HepG2 (cell line): ENCODE data around the gene STH. TPM values are rescaled to one million over a fixed set of nuclear protein-coding genes. Genes with fewer than 3 reads are reported as not detected.

Source experiments
- ATAC-seq: fragments of 200-7000 bp; cut with Tn5 transposase; 3 replicates; pipeline ENCODE4 v1.9.1; 2020; ENCODE audit warnings: mild to moderate bottlenecking, moderate library complexity
- BruUV-seq: library from RNA; stranded (reverse); fragments of 400-500 nt; replicated peaks from 2 replicates; lab custom pipeline; 2021; lab: Mats Ljungman, UMichigan
- CTCF ChIA-PET: fragments of 300-600 bp; formaldehyde crosslinking; extraction: SDS; loops from one replicate; lab custom pipeline; 2021; ENCODE audit warnings: low total read pairs, inconsistent platforms, low intra/inter-chr PET ratio; lab: Yijun Ruan, JAX
- POLR2A ChIA-PET: fragments of 350-600 bp; sonication (Branson Sonifier 250); formaldehyde crosslinking; loops from one replicate; lab custom pipeline; 2020; ENCODE audit warnings: antibody characterized with exemption, inconsistent platforms; lab: Yijun Ruan, JAX
- DNase-seq: peaks from one replicate; pipeline ENCODE4 v3.0.0-alpha.2; 2015; ENCODE audit warnings: low spot score
- FAIRE-seq: peaks from 3 replicates; lab custom pipeline; 2011; peaks lifted over from hg19 to GRCh38; lab: Jason Lieb, UNC
- H2AFZ ChIP-seq: one replicate; pipeline ENCODE4 v1.6.1; 2011; ENCODE audit warnings: low read length, inconsistent platforms
- H3K27ac ChIP-seq: fragments of 300-600 bp; 3 replicates; pipeline ENCODE4 v1.8.0; 2011; ENCODE audit warnings: mixed run types, mild to moderate bottlenecking, mixed read lengths, low read length, inconsistent platforms; ENCODE audit not compliant: insufficient read depth; ENCODE audit errors: extremely low read length
- H3K27me3 ChIP-seq, 2 experiments: fragments of 200-600 bp in 1 of 2; 2 replicates in 1 of 2; 3 replicates in 1 of 2; pipeline versions ENCODE4 v1.6.0 to v1.8.0; 2011; ENCODE audit warnings: low read length in 2 of 2, mild to moderate bottlenecking in 2 of 2, moderate library complexity in 2 of 2, inconsistent platforms in 1 of 2; ENCODE audit not compliant: insufficient read depth in 2 of 2, control insufficient read depth in 1 of 2
- H3K36me3 ChIP-seq, 2 experiments: fragments of 200-600 bp in 1 of 2; replicated peaks in 1 of 2; 2 replicates in 1 of 2; 3 replicates in 1 of 2; pipeline versions ENCODE4 v1.5.1 to v1.8.0; 2011; ENCODE audit warnings: low read length in 2 of 2, inconsistent platforms in 1 of 2; ENCODE audit not compliant: insufficient read depth in 2 of 2, control insufficient read depth in 1 of 2
- H3K4me1 ChIP-seq: 2 replicates; pipeline ENCODE4 v1.5.1; 2012; ENCODE audit warnings: low read length, inconsistent platforms; ENCODE audit not compliant: insufficient read depth
- H3K4me2 ChIP-seq: 2 replicates; pipeline ENCODE4 v1.6.0; 2011; ENCODE audit warnings: low read depth, low read length, inconsistent platforms
- H3K4me3 ChIP-seq, 3 experiments: fragments of 200-600 bp in 1 of 3; sonication (generic), shearing (Covaris generic) in 1 of 3; replicated peaks in 1 of 3; 2 replicates each; pipeline ENCODE4 v1.5.1; 2011 to 2016; ENCODE audit warnings: low read length in 3 of 3, inconsistent platforms in 2 of 3, low read depth in 2 of 3, mild to moderate bottlenecking in 2 of 3, control low read depth in 1 of 3, mixed read lengths in 1 of 3; ENCODE audit not compliant: insufficient read depth in 1 of 3
- H3K79me2 ChIP-seq: one replicate; pipeline ENCODE4 v1.6.1; 2011; ENCODE audit warnings: low read length, inconsistent platforms; ENCODE audit not compliant: insufficient read depth
- H3K9ac ChIP-seq: 2 replicates; pipeline ENCODE4 v1.6.0; 2011; ENCODE audit warnings: mild to moderate bottlenecking, low read depth, low read length, inconsistent platforms; ENCODE audit not compliant: insufficient read depth
- H3K9me3 ChIP-seq: 2 replicates; pipeline ENCODE4 v1.5.1; 2012; ENCODE audit warnings: mild to moderate bottlenecking, low read length
- H4K20me1 ChIP-seq: 2 replicates; pipeline ENCODE4 v1.6.0; 2011; ENCODE audit warnings: inconsistent platforms, mild to moderate bottlenecking, low read length, moderate library complexity; ENCODE audit not compliant: insufficient read depth
- KAT2B ChIP-seq: fragments of 150-350 bp; IDR thresholded peaks from 2 replicates; pipeline ENCODE4 v1.6.1; 2014; ENCODE audit warnings: low read depth, low read length, borderline replicate concordance
- MTA3 ChIP-seq: sonication (generic); formaldehyde crosslinking; IDR thresholded peaks from 2 replicates; pipeline ENCODE4 v1.4.0; 2020; ENCODE audit warnings: missing genetic modification reagents
- NCOA2 ChIP-seq: sonication (generic); formaldehyde crosslinking; IDR thresholded peaks from 2 replicates; pipeline ENCODE4 v1.8.0; 2022; ENCODE audit warnings: inconsistent platforms
- POLR2A ChIP-seq, 2 experiments: IDR thresholded peaks; 2 replicates each; pipeline ENCODE4 v1.6.1; 2011; ENCODE audit warnings: low read depth in 2 of 2, low read length in 2 of 2, mild to moderate bottlenecking in 1 of 2, moderate library complexity in 1 of 2; ENCODE audit not compliant: insufficient read depth in 1 of 2
- RBAK ChIP-seq: sonication (generic); formaldehyde crosslinking; IDR thresholded peaks from 2 replicates; pipeline ENCODE4 v1.5.1; 2020; ENCODE audit warnings: mild to moderate bottlenecking, missing genetic modification reagents
- RBM22 ChIP-seq: fragments of 200-400 bp; formaldehyde crosslinking; optimal IDR thresholded peaks from 2 replicates; pipeline ENCODE3; 2017; ENCODE audit warnings: mild to moderate bottlenecking, low read length, moderate library complexity
- RFX1 ChIP-seq: fragments of 450-650 bp; IDR thresholded peaks from 2 replicates; pipeline ENCODE4 v1.6.1; 2017
- SIX4 ChIP-seq: sonication (generic); formaldehyde crosslinking; IDR thresholded peaks from 2 replicates; pipeline ENCODE4 v1.4.0; 2020; ENCODE audit warnings: missing genetic modification reagents
- TBL1XR1 ChIP-seq: fragments of 150-350 bp; IDR thresholded peaks from 2 replicates; pipeline ENCODE4 v1.6.1; 2014; ENCODE audit warnings: borderline replicate concordance, low read length; ENCODE audit not compliant: partially characterized antibody
- ZFP41 ChIP-seq: sonication (generic); formaldehyde crosslinking; IDR thresholded peaks from 2 replicates; pipeline ENCODE4 v1.4.0; 2020; ENCODE audit warnings: mild to moderate bottlenecking, missing genetic modification reagents, borderline replicate concordance
- ZNF317 ChIP-seq: sonication (generic); formaldehyde crosslinking; IDR thresholded peaks from 2 replicates; pipeline ENCODE4 v1.5.0; 2020; ENCODE audit warnings: mild to moderate bottlenecking, missing genetic modification reagents
- ZNF343 ChIP-seq: sonication (generic); formaldehyde crosslinking; IDR thresholded peaks from 2 replicates; pipeline ENCODE4 v1.4.0; 2020; ENCODE audit warnings: mild to moderate bottlenecking, missing genetic modification reagents
- ZNF773 ChIP-seq: sonication (generic); formaldehyde crosslinking; IDR thresholded peaks from 2 replicates; pipeline ENCODE4 v1.4.0; 2020; ENCODE audit warnings: missing genetic modification reagents, borderline replicate concordance
- WGBS: methylation state at CpG from one replicate; pipeline ENCODE4 v1.1.6; 2017; ENCODE audit warnings: low lambda C conversion rate; 5-methylcytosine and 5-hydroxymethylcytosine counted together
- in situ Hi-C: cut with HindIII; loops from 2 replicates; pipeline ENCODE4 v1.10.0; 2017; ENCODE audit warnings: low pct_unique_long_range_greater_than_20kb; ENCODE audit not compliant: extremely low pct_ligation_motif_present
- intact Hi-C: fragments of 100-400 bp; cut with micrococcal nuclease; formaldehyde crosslinking; loops from one replicate; pipeline ENCODE4 v1.10.0; 2022; ENCODE audit not compliant: unreplicated experiment
- polyA plus RNA-seq, 8 experiments: library from polyadenylated mRNA; depleted of rRNA in 3 of 8; stranded (reverse) in 7 of 8; unstranded in 1 of 8; fragments of >200 nt; fragmentation: Illumina TruSeq in 4 of 8; extraction: Trizol in 4 of 8; gene quantifications; 2 replicates each; pipeline versions ENCODE4 v1.2.1 to v1.2.3, GENCODE V29; 2011 to 2016; ENCODE audit warnings: low read depth in 4 of 8, missing spikeins in 1 of 8, mixed read lengths in 1 of 8; ENCODE audit not compliant: insufficient read depth in 1 of 8
- total RNA-seq, 5 experiments: library from RNA; depleted of rRNA; stranded (reverse); fragments of >200 nt; fragmentation: Illumina TruSeq; extraction: Trizol; gene quantifications; 2 replicates each; pipeline ENCODE4 v1.2.3, GENCODE V29; 2016; ENCODE audit warnings: low read depth in 1 of 5
- TF ChIP-seq, protein P1 (sequence below): IDR thresholded peaks from 2 replicates; pipeline ENCODE4 v1.6.1; 2016; ENCODE audit warnings: low read depth
- TF ChIP-seq, protein P2 (sequence below): sonication (generic); formaldehyde crosslinking; IDR thresholded peaks from 2 replicates; pipeline ENCODE4 v1.5.0; 2020; ENCODE audit warnings: mild to moderate bottlenecking, missing genetic modification reagents

Gene STH
- total and polyA plus RNA-seq, 2 of the 13 experiments (the other 11 are each of a cell fraction or from before 2014, with no cell fraction given), result not detected

DNA sequence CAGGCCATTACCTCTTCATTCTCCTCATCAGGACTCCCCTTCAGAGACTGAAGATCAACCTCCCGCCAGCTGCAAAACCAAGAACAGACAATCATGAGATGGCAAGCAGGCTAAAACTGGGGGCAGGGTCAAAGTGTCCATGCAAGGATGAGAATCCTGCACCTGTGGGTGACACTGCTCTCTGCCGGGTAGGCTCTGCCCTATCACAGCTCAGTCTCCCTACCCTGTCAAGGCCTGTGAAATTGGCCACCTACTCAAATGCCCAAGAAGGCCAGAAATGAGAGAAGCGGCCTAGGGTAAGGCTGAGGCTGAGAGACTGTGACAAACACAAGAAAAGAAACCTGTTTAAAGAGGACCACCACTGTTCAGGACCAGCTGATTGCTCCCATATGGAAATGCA lies 34.3 kb downstream of the STH start:
- Histone ChIP-seq H3K79me2 (no peaks in the 10 kb centered on the region), H3K9me3 (no peaks in the 10 kb centered on the region), H3K27ac (no peak overlapping the region), H3K4me1 (no peaks in the 10 kb centered on the region), H2AFZ (no peak overlapping the region), H3K27me3 (no peaks in the 10 kb centered on the region), H3K4me3 (no peak overlapping the region), H4K20me1 (no peaks in the 10 kb centered on the region), H3K4me2 (no peak overlapping the region), H3K9ac (no peak overlapping the region), H3K36me3 (peaks cover 56 to 95% of the 10 kb centered on the region in 2 experiments)
- intact Hi-C loops (no loop called here), in situ Hi-C loops (no loop called here)
- DNase-seq (no peak), FAIRE-seq (no peak), ATAC-seq (no peak)
- 0 out of 4 replicates have a peak, but pooled peaks of 1 of the 2 experiments have one; percentile 29 for TF ChIP-seq POLR2A (IDR thresholded peaks at IDR 0.05; ENCODE audit: insufficient read depth in 1 of 2, low read depth in 2 of 2, low read length in 2 of 2)
- TF ChIP-seq RBAK, result no peak
- 100% methylated on average over 3 of the region's 3 CpGs for WGBS
- POLR2A ChIA-PET, result no interaction called here
- CTCF ChIA-PET, result no interaction called here
- no TSS peak for BruUV-seq

DNA sequence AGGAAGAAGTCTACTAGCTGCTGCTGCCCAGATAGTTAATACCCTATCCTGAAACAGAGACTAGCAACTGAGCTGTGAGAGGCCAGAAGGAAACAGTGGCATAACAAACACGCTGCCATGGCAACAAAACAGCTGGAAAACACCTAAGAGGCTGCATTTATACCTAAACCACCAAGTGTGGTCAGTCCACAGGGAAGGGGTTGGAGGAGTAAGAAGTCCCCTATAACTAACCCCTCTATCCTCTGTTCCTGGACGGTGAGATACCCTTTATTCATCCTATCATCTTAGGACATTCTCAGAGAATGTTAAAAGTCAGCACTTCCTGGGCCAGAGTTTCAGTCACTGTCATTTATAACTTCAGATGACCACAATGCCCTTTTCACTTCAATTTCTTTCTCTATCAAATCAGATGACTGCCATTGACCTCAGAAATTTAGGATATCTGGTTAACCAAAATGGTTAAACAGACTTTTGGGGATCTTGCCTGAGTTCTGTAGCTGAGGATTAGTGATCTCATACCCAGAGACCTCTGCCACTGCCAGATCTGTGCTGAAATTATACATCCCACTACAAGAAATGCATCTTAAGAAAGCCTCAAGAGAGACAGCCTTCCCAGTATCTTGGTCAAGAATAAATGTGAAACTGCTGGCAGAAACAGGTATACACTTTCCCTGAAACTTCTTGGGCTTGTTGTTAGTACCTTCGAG lies 36.2 kb downstream of the STH start:
- in situ Hi-C loops, result no loop called here
- Histone ChIP-seq H3K4me1 (no peaks in the 10 kb centered on the region), H3K27me3 (no peaks in the 10 kb centered on the region), H3K4me2 (no peak overlapping the region), H3K9me3 (no peaks in the 10 kb centered on the region), H3K36me3 (peaks cover 69 to 99% of the 10 kb centered on the region in 2 experiments), H3K79me2 (no peaks in the 10 kb centered on the region), H2AFZ (no peak overlapping the region), H3K27ac (no peak overlapping the region), H3K9ac (no peak overlapping the region), H3K4me3 (no peak overlapping the region), H4K20me1 (no peaks in the 10 kb centered on the region)
- POLR2A ChIA-PET, result no interaction called here
- FAIRE-seq (no peak), DNase-seq (no peak), ATAC-seq (no peak)
- CTCF ChIA-PET, result no interaction called here
- BruUV-seq, result no TSS peak
- intact Hi-C loops, result no loop called here
- 100% methylated on average over 3 of the region's 3 CpGs for WGBS
- no peak for TF ChIP-seq ZFP41
- TF ChIP-seq, protein P1, sequence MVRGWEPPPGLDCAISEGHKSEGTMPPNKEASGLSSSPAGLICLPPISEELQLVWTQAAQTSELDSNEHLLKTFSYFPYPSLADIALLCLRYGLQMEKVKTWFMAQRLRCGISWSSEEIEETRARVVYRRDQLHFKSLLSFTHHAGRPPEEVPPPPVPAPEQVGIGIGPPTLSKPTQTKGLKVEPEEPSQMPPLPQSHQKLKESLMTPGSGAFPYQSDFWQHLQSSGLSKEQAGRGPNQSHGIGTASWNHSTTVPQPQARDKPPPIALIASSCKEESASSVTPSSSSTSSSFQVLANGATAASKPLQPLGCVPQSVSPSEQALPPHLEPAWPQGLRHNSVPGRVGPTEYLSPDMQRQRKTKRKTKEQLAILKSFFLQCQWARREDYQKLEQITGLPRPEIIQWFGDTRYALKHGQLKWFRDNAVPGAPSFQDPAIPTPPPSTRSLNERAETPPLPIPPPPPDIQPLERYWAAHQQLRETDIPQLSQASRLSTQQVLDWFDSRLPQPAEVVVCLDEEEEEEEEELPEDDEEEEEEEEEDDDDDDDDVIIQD (CRISPR knock-in tag), result no peak
- peak; percentile 38; the same call in 1 of the 2 replicates for TF ChIP-seq RFX1
- no peak for TF ChIP-seq SIX4 (CRISPR knock-in tag)
- TF ChIP-seq TBL1XR1, result no peak
- no peak for TF ChIP-seq ZNF773
- TF ChIP-seq ZNF317 (CRISPR knock-in tag), result no peak
- no peak for TF ChIP-seq ZNF343 (CRISPR knock-in tag)
- peak; percentile 39 for TF ChIP-seq RBM22
- TF ChIP-seq, protein P2, sequence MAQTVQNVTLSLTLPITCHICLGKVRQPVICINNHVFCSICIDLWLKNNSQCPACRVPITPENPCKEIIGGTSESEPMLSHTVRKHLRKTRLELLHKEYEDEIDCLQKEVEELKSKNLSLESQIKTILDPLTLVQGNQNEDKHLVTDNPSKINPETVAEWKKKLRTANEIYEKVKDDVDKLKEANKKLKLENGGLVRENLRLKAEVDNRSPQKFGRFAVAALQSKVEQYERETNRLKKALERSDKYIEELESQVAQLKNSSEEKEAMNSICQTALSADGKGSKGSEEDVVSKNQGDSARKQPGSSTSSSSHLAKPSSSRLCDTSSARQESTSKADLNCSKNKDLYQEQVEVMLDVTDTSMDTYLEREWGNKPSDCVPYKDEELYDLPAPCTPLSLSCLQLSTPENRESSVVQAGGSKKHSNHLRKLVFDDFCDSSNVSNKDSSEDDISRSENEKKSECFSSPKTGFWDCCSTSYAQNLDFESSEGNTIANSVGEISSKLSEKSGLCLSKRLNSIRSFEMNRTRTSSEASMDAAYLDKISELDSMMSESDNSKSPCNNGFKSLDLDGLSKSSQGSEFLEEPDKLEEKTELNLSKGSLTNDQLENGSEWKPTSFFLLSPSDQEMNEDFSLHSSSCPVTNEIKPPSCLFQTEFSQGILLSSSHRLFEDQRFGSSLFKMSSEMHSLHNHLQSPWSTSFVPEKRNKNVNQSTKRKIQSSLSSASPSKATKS (CRISPR knock-in tag), result no peak
- no peak for TF ChIP-seq MTA3 (CRISPR knock-in tag)
- no peak for TF ChIP-seq KAT2B
- no peak for TF ChIP-seq NCOA2 (CRISPR knock-in tag)
